Measurements from ENCODE around the gene METTL8.

Gene METTL8

GRCh38 chr2:171308280-171309054 lies 125.3 kb downstream of the METTL8 start:
- no peak for DNase-seq

- no peak for DNase-seq
Observed at GRCh38 chr2:171307560-171307959, 126.2 kb downstream of the METTL8 start.

GRCh38 chr2:171297956-171298355 lies 135.8 kb downstream of the METTL8 start:
- no peak for DNase-seq

GRCh38 chr2:171294608-171295007 lies 139.2 kb downstream of the METTL8 start:
- no peak for DNase-seq

GRCh38 chr2:171293661-171294060 lies 140.1 kb downstream of the METTL8 start:
- no peak for DNase-seq

GRCh38 chr2:171289991-171290390 lies 143.8 kb downstream of the METTL8 start:
- no peak for DNase-seq

- DNase-seq = no peak
Observed at GRCh38 chr2:171289316-171289715, 144.5 kb downstream of the METTL8 start.

GRCh38 chr2:171287611-171288010 lies 146.2 kb downstream of the METTL8 start:
- DNase-seq = no peak

GRCh38 chr2:171287036-171287571 lies 146.7 kb downstream of the METTL8 start:
- no peak for DNase-seq

- DNase-seq = no peak
Observed at GRCh38 chr2:171281110-171281509, 152.7 kb downstream of the METTL8 start.

- no peak for DNase-seq
Observed at GRCh38 chr2:171279983-171280790, 153.6 kb downstream of the METTL8 start.

GRCh38 chr2:171274757-171275156 lies 159.0 kb downstream of the METTL8 start:
- DNase-seq = no peak

GRCh38 chr2:171271971-171272436 lies 161.8 kb downstream of the METTL8 start:
- no peak for DNase-seq

GRCh38 chr2:171271386-171271785 lies 162.4 kb downstream of the METTL8 start:
- DNase-seq = no peak

GRCh38 chr2:171267855-171268629 lies 165.7 kb downstream of the METTL8 start:
- DNase-seq = no peak
